ENCODE results near the gene OSBPL9.

The OSBPL9 gene

GRCh38 chr1:51656374-51656773, 39.5 kb downstream of the OSBPL9 start (continued):
- no peak for TF ChIP-seq SCRT1 (tag by site-specific recombination; IDR thresholded peaks at IDR 0.05; ENCODE audit: borderline replicate concordance)
- TF ChIP-seq OVOL3 (tag by site-specific recombination; IDR thresholded peaks at IDR 0.05) = no peak
- peak; percentile 68 for TF ChIP-seq ZNF398 (tag by site-specific recombination; IDR thresholded peaks at IDR 0.05)

- Histone ChIP-seq H3K9me3 (ENCODE audit: control insufficient read depth, insufficient read depth, low read depth, low read length) (no peaks in the 10 kb centered on the region), H3K36me3 (ENCODE audit: control insufficient read depth in 2 of 2, insufficient read depth in 1 of 2, low read length in 2 of 2) (peaks cover 0 to under 1% of the 10 kb centered on the region in 2 experiments; a peak in 1 of 3 replicates), H3K4me1 (ENCODE audit: control insufficient read depth, insufficient read depth, low read length) (peaks cover 10% of the 10 kb centered on the region), H3K4me3 (ENCODE audit: low read depth, low read length) (no peak overlapping the region), H3K27ac (ENCODE audit: extremely low read depth, low read depth, low read length) (no peak overlapping the region; the same call in 1 of the 2 replicates)
- ChIA-PET POLR2A (interaction anchor here (0.8 to 1.3 kb wide), 3 partner anchors 12 to 38 kb away, joined by 3 read pairs; no protein-coding TSS in a partner anchor), CTCF (interaction anchor here (0.9 kb wide), 1 partner anchor 15 kb away, joined by 4 read pairs; no protein-coding TSS in a partner anchor)
- TF ChIP-seq ZNF302 (tag by site-specific recombination; IDR thresholded peaks at IDR 0.05; ENCODE audit: low read depth) = no peak
- TF ChIP-seq ZNF211 (tag by site-specific recombination; IDR thresholded peaks at IDR 0.05; ENCODE audit: low read depth) = no peak
- TF ChIP-seq ZNF155 (tag by site-specific recombination; IDR thresholded peaks at IDR 0.05) = no peak
- TF ChIP-seq ZSCAN16 (tag by site-specific recombination; IDR thresholded peaks at IDR 0.05) = no peak
- TF ChIP-seq ZNF707 (tag by site-specific recombination; IDR thresholded peaks at IDR 0.05) = no peak
- no peak for TF ChIP-seq GLI2 (tag by site-specific recombination; IDR thresholded peaks at IDR 0.05; ENCODE audit: borderline replicate concordance, low read depth)
- TF ChIP-seq ZBTB26 (tag by site-specific recombination; optimal IDR thresholded peaks at IDR 0.05) = no peak
- no peak for TF ChIP-seq ZNF146 (tag by site-specific recombination; IDR thresholded peaks at IDR 0.05)
- no peak for TF ChIP-seq ZNF585B (tag by site-specific recombination; IDR thresholded peaks at IDR 0.05)
- TF ChIP-seq ZNF518A (tag by site-specific recombination; conservative IDR thresholded peaks at IDR 0.05; ENCODE audit: low read depth) = no peak
- TF ChIP-seq ZNF366 (tag by site-specific recombination; conservative IDR thresholded peaks at IDR 0.05) = no peak
- no peak for TF ChIP-seq SALL2 (tag by site-specific recombination; IDR thresholded peaks at IDR 0.05; ENCODE audit: borderline replicate concordance)
- TF ChIP-seq ZNF112 (tag by site-specific recombination; IDR thresholded peaks at IDR 0.05) = no peak
- no peak for TF ChIP-seq KLF10 (tag by site-specific recombination; IDR thresholded peaks at IDR 0.05)
Observed at GRCh38 chr1:51660580-51660979, 43.7 kb downstream of the OSBPL9 start.

Measured in HEK293 (cell line).